ENCODE results near the gene CTLA4.

- TF ChIP-seq, protein P1, sequence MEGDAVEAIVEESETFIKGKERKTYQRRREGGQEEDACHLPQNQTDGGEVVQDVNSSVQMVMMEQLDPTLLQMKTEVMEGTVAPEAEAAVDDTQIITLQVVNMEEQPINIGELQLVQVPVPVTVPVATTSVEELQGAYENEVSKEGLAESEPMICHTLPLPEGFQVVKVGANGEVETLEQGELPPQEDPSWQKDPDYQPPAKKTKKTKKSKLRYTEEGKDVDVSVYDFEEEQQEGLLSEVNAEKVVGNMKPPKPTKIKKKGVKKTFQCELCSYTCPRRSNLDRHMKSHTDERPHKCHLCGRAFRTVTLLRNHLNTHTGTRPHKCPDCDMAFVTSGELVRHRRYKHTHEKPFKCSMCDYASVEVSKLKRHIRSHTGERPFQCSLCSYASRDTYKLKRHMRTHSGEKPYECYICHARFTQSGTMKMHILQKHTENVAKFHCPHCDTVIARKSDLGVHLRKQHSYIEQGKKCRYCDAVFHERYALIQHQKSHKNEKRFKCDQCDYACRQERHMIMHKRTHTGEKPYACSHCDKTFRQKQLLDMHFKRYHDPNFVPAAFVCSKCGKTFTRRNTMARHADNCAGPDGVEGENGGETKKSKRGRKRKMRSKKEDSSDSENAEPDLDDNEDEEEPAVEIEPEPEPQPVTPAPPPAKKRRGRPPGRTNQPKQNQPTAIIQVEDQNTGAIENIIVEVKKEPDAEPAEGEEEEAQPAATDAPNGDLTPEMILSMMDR (IDR thresholded peaks at IDR 0.05; ENCODE audit: low read length), result no peak
- TF ChIP-seq EZH2phosphoT487 (IDR thresholded peaks at IDR 0.05; ENCODE audit: low read length), result no peak
Measured at GRCh38 chr2:203870941-203871340, 3.4 kb downstream of the CTLA4 start.
